Ectodermal cell (in vitro differentiated cells): Measurements from ENCODE around the gene SETSIP.
"Not testable (repeated sequence)": the region's sequence is repeated elsewhere in the genome, so short reads cannot be mapped to it uniquely, and the experiment has no call there.

Experiments used
- H3K27ac ChIP-seq: 2 replicates; pipeline ENCODE4 v1.7.0; 2013; ENCODE audit warnings: mild to moderate bottlenecking, low read depth, low read length; ENCODE audit not compliant: insufficient read depth, poor library complexity, severe bottlenecking
- H3K27me3 ChIP-seq: 2 replicates; pipeline ENCODE4 v1.7.0; 2013; ENCODE audit warnings: mild to moderate bottlenecking, low read length; ENCODE audit not compliant: insufficient read depth, control insufficient read depth, poor library complexity, severe bottlenecking
- H3K36me3 ChIP-seq: one replicate; pipeline ENCODE4 v1.7.0; 2013; ENCODE audit warnings: low read length; ENCODE audit not compliant: control insufficient read depth, insufficient read depth
- H3K4me1 ChIP-seq: one replicate; pipeline ENCODE4 v1.7.0; 2013; ENCODE audit warnings: low read length; ENCODE audit not compliant: control insufficient read depth, insufficient read depth
- H3K4me3 ChIP-seq: 2 replicates; pipeline ENCODE4 v1.7.0; 2013; ENCODE audit warnings: low read depth, low read length, control low read depth; ENCODE audit not compliant: insufficient read depth
- H3K9me3 ChIP-seq: 2 replicates; pipeline ENCODE4 v1.7.0; 2013; ENCODE audit warnings: mild to moderate bottlenecking, low read length, moderate library complexity; ENCODE audit not compliant: control insufficient read depth
- WGBS, 2 experiments: methylation state at CpG; one replicate each; pipeline ENCODE4 v1.1.7; 2013; ENCODE audit warnings: missing lambda C conversion rate in 2 of 2; 5-methylcytosine and 5-hydroxymethylcytosine counted together

The SETSIP gene

DNA sequence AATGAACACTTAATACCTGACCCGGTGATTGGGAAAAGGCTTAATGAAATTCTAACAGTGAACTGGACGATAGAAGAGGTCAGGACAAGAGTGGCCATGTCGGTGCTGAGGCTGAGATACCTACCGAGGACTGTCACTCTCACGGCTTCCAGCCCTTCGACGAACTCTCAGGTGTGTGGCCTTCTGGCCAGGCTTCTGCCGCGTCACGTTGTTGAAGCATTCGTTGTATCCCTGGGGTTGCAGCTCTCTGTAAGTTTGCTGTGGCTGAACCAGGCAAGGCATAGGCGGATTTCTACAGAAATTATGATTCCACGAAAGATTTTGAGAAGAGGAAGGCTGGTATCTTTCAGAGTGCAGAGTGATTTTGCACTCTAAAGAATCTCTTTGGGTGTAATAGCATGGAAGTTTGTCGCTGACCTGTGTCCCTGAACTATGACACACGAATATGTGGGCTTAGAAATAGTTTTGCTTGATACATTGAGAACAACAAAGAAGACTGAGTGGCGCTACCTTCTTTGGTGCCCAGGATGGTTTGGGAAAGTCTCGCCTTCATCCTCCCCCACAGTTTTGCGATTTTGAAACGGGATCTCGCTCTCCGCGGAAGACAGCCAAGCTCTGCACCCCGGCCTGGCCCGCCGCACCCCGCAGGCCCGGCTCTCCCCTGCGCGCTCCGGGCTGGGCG is 45.8 kb downstream of the SETSIP start:
- H3K27me3 ChIP-seq: peaks cover 22% of the 10 kb centered on the region
- peak overlapping the region; percentile 67 for H3K4me3 ChIP-seq
- peaks cover 11% of the 10 kb centered on the region for H3K4me1 ChIP-seq
- no peak overlapping the region for H3K27ac ChIP-seq
- no peaks in the 10 kb centered on the region for H3K36me3 ChIP-seq
- WGBS, 2 experiments: 37 to 39% methylated on average over 31 of the region's 31 CpGs
- H3K9me3 ChIP-seq: no peaks in the 10 kb centered on the region

- Histone ChIP-seq H3K4me1 (peaks cover 11% of the 10 kb centered on the region), H3K36me3 (no peaks in the 10 kb centered on the region), H3K27me3 (peaks cover 22% of the 10 kb centered on the region), H3K27ac (no peak overlapping the region), H3K4me3 (no peak overlapping the region), H3K9me3 (no peaks in the 10 kb centered on the region)
- 94 to 97% methylated on average over 9 of the region's 9 CpGs for WGBS, 2 experiments
Measured at GRCh38 chr1:92026806-92027205, 48.4 kb downstream of the SETSIP start.

GRCh38 chr1:92026042-92026441 is 49.2 kb downstream of the SETSIP start:
- H3K4me1 ChIP-seq: peaks cover 11% of the 10 kb centered on the region
- H3K36me3 ChIP-seq, H3K9me3 ChIP-seq, H3K4me3 ChIP-seq, H3K27ac ChIP-seq: not testable (repeated sequence)
- peaks cover 22% of the 10 kb centered on the region for H3K27me3 ChIP-seq
- 95 to 97% methylated on average over 29 of the region's 29 CpGs for WGBS, 2 experiments
